GM21515 (cell line): ENCODE results near the gene ZFPM1.
"Not testable (repeated sequence)": the region's sequence is repeated elsewhere in the genome, so short reads cannot be mapped to it uniquely, and the experiment has no call there.

Experiments
- ATAC-seq: cut with Tn5 transposase; IDR thresholded peaks from one replicate; pipeline ENCODE4 v1.9.1; 2021; ENCODE audit not compliant: unreplicated experiment

Gene ZFPM1

DNA sequence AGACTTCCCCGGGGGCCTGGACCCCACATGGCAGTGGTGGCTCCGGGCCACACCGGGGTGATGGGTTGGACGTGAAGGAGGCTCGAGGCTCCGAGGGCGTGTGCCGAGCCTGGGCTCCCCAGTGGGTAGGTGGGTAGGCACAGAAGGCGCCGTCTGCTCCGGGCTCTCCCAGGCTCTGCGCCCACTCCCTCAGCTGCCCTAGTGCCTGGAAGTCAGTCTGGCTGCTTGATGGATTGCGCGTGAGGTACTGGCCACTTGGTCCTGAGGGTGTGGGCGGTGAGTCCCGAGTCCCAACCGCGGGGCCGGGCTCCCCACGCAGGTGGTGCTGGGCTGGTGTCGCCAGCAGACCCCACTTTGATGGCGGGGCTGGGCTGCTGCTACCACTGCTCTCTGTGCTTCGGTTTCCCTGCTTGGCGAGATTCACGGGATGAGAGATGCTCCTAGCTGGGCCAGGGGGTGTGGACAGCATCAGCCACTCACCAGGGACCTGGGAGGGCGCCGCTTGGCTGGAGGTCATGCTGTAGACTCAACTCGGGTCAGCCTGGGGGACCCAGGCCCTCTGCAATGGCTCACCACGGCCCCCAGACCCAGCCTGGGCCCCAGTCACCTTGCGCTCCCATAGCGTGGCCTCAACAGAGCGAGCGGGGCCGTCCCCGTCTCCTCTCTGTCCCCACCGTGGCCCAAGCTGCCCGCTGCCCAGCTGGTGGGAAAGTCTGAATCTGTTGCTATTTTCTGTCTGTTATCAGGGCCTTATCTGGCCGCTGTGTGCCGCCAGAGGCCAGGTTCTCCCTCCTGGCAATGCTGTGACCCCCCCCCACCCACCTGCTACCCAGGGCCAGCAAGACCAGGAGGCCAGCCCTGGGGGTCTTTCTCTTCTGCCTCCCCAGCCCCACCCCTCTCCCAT, 26.1 kb downstream of the ZFPM1 start:
- ATAC-seq: no peak

DNA sequence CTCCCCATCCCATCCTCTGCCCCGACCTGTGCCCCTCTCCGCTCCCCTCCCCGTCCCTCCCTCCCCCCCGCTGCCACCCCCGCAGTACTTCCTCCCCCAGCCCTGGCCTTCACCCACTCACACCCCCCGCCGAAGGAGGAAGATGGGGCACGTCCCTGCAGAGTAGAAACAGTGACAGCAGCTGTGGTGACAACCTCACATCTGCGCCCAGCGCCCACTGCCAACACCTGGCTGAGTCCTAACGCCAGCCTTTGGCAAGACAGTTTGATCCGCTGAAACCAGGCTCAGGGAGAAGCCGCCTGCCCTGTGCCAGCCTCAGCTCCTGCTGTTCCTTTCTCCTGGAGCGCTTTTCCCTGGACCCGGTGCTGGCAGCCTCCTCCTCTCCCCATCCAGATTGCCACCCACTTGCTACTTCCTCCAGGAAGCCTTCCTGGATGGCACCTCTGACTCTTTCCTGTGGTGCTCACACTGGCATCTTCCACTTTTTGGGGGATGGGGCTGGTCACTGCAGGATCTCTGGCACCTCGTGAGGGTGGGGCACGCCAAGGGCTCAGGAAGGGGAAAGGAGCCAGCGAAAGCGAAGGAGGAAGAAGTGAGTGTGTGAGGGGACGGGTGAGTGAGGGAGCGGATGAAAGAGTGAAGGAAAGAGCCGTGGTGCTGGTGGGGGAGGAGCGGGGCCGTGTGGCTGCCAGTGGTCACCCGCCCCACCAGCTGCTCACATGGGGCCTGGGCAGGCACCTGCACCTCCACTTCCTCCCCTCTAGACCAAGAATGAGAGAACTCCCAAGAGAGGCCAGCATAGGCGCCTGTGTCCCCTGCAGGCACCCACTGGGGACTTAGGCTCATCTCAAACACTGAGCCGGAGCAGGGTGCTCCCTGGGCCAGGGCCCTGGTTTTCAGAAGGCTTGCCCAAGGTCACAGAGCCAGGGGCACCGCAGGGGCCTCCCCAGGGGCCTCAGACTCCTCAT, 27.0 kb downstream of the ZFPM1 start:
- no peak for ATAC-seq

DNA sequence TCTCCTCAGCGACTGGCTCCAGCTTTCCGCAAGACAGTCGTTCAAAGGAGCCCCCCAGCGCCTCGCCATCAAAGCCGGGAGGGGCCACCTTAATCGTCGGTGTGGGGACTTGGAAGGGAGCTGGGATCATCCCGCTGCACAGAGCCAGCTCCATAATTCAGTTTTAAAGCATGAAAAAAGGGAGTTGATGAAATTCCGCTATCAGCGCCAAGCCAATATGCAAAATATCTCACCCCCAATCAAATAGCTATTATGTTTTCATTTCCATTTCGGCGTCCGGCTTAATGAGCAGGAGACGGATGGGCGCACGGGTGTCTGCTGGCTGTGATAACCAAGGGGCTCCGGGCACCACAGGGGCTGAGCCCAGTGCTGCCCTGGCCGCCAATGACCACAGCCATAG, 27.7 kb downstream of the ZFPM1 start:
- ATAC-seq: no peak

DNA sequence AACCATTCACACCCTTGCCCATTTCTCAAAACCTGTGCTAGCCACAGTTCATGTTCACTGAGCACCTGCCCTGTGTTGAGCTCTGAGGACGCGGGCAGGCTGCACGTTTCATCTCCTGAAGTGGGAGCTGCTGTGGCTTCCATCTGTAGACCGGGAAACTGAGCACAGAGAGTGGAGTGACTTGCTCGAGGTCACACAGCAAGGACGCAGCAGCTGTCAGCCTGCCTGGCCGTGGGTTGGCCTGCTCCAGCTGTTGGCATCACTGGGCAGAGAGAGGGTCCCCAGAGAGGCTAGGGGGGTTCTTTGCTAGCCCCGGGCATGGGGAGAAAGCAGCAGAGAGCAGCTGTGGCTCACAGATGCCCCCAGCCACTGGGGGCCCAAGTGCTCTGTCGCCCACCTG, 28.8 kb downstream of the ZFPM1 start:
- no peak for ATAC-seq

DNA sequence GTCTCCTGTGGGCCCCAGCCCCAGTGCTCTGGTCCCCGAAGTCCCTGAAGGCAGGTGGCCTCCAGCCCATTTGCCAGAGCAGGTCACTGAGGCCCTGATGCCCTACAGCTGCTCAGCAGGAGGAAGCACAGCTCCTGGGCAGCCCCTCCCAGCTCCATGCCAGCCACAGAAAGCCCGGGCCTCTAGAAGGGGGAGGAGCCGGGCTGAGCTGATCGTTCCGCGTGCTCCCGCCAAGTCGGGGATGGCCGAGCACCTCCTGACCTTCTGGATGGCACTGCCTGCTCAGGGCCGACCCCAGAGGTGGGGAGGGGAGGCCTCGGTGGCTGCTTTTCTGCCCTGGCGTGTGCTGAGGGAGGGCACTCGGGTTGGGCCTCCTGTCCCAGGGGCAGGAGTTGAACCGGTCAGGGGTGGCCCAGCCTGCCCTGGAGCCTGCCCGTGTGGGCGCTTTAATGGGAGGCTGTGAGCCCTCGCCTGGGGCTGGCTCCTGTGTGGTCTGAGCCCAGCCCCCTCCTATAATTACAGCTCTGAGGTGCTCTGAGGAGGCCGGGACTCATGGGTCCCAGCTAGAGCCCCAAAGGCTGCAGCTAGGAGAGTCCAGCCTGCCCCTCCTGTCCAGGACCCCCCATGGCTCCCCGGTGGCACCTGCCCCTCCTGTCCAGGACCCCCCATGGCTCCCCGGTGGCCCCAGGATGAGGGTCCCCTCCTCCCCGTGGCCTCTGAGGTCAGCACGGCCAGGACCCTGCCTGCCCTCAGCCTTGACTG, 29.7 kb downstream of the ZFPM1 start:
- ATAC-seq: no peak

DNA sequence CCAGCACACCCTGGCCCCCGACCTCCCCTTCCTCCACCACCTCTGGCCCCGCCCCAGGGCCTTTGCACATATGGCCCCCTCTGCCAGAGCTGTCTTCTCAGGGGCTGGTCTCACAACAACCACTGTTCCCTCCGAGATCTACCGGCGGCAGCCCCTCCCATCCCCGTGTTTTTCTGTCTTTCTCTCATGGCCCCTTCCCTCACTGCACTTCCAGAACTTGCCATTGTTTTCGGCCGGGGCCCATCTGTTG, 30.2 kb downstream of the ZFPM1 start:
- ATAC-seq: no peak

DNA sequence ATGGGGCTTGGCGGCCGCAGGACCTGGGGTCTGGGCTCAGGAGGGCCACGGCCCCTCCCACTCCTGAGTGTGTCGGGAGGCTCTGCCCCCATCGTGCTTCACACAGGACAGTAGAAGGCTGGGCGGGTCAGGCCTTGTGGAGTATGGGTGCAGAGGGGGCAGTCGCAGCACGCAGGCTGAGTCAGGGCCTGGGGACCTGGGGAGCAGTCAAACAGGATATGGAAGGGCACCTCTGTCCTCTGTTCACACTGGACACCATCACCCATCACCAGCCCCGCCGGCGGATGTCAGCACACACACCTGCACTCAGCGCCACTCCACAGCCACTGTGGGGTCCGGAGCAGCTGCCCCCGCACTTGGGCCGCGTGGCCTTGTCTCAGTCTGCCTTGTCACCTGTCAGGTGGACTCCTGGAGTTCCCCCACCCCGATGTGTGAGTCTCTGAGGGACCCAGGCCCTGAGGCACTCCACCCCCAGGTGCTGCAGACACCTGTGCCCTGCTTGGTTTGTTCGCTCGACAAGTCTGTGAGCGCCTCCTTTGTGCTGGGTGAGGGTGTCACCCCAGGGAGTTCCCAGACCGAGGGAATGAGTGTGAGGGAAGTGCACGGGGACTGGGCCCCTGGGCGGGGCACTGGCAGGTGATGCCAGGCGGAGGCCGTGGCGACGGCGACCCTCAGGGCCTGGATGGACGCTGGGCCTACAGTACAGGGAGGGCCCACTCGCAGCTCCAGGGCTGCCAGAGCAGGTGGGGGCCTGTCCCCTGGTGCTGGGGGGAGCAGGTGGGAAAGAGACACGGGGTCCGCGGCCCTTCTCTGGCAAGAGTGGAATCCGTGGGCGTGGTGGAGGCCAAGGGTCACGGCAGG, 31.7 kb downstream of the ZFPM1 start:
- ATAC-seq: no peak

DNA sequence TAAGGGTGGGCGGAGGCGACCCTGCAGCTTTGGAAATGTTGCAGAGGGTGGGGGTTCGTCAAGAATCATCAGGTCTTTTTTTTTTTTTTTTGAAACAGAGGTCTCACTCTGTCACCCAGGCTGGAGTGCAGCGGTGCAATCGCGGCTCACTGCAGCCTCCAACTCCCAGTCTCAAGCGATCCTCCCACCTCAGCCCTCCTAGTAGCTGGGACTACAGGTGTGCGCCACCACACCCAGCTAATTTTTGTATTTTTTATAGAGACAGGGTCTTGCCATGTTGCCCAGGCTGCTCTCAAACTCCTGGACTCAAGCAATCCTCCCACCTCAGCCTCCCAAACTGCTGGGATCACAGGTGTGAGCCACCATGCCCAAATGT, 32.3 kb downstream of the ZFPM1 start:
- not testable (repeated sequence) for ATAC-seq

DNA sequence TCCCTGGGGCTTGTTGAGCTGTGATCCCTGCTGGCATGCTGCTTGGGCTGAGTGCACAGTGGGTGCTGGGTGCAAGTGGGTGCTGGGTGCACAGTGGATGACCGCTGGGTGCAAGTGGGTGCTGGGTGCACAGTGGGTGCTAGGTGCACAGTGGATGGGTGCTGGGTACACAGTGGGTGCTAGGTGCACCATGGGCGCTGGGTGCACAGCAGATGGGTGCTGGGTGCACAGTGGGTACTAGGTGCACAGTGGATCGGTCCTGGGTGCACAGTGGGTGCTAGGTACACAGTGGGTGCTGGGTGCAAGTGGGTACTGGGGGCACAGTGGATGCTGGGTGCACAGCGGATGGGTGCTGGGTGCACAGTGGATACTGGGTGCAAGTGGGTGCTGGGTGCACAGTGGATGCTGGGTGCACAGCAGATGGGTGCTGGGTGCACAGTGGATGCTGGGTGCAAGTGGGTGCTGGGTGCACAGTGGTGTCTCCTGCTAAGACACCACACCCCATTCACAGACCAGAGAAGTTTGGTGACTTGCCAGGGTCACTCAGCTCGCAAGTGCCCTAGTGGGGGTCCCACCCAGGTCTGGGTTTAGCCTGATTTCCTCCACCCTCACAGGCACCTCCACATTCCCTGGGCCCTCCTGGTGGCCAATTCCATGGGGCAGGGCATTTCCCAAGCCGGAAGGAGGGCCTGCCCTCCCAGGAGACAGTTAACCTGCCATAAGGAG, 33.5 kb downstream of the ZFPM1 start:
- ATAC-seq: no peak

DNA sequence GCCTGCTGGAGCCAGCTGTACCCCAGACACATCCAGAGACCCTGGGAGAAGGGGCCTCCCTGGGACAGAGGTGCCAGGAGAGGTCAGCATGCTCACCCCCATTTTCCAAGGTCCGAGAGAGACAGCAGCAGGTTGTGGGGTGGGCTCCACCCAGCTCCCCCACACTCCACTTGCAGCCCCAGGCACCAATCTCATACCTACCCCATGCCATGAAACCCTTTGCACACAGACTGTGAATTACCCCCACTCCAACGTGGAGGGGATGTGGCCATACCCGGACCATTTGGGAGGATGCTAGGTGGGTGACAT, 34.0 kb downstream of the ZFPM1 start:
- no peak for ATAC-seq

DNA sequence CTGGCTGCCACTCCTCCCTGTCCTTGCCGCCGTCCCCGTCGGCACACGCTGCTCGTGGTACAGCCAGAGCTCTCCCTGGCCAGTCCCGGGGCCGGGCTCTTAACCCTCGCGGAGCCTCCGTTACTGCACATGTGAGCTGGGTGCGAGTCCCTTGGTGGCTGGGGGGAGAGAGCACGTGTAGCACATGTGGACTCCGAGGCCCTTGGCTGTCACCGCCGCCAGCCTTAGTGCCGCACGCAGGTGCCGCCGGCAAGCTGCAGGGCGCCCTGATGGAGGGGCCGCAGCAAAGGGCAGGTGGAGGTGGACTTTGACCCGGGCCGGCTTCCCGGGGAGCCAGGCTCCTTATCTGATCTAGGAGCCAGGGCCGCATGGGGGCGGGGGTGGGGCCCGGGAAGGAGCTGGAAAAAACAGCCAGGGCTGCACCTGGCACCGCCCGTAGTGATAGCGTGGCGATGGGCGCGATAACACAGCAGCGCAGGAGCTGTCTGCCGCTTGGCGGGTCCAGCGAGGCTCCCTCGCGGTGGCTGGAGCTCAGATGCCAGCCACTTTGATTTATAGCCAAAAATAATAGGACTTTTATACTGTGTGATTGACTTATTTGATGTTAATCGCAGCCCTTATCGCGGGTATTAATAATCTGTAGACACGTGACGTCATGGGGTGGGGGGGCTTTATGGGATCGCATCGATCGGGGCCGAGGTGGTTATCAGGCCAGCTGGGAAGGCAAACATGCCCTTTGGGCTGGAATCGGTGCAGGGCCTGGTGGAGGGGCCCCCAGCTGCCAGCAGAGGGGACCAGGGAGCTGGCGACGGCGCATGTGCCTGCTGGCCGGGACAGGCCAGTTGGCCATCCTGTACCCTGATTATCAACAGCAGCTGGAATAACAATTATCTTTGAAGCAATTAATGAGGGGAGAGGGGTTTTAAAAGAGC, 35.1 kb downstream of the ZFPM1 start:
- ATAC-seq: no peak

DNA sequence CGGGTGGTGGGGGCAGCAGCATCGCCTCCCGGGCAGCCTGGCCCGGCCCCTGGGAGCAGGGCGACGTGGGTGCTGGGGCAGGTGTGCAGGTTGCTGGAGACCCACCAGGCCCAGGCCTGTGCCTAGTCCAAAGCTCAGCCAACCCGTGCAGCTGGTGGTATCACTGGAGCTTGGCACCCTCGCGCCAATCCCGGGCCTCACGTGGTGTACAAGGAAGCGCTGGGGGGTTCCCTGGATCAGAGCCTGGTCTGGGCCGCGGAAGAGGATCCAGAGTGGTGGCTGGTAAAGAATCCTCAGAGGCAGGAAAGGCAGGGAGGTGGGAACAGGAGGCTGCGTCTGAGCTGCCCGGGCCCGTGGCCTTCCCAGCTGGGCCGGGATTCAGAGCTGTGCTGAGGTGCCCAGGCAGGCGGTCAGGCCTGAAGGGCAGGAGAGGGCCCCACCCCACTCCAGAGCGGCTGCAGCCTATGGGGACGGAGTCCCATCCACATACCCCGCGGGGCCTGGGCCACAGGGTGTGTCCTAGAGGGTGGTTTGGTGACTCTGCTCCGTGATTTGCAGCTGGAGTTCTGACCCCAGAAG, 36.2 kb downstream of the ZFPM1 start:
- no peak for ATAC-seq

DNA sequence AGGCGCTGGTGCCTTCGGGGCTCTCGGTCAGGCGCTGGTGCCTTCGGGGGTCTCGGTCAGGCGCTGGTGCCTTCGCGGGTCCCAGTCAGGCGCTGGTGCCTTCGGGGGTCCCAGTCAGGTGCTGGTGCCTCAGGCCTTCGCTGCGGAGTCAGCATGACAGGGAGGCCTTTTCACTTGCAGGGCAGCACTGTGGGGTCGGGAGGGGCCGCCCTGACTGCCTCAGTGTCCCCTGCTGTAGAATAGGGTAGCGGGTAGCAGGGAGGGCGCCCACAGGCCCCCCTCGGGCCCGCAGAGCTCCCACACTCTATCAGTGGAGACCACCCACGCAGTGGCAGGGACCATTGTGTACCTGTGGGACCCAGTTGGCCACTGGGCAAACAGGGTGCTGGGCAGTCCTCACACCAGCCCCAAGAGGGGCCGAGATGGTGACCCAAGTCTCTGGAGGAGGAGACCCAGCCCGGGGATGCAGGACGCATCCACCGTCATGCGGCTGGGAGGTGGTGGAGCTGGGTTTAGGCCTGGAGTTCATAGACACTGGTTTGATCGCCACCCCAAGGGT, 38.0 kb downstream of the ZFPM1 start:
- no peak for ATAC-seq

DNA sequence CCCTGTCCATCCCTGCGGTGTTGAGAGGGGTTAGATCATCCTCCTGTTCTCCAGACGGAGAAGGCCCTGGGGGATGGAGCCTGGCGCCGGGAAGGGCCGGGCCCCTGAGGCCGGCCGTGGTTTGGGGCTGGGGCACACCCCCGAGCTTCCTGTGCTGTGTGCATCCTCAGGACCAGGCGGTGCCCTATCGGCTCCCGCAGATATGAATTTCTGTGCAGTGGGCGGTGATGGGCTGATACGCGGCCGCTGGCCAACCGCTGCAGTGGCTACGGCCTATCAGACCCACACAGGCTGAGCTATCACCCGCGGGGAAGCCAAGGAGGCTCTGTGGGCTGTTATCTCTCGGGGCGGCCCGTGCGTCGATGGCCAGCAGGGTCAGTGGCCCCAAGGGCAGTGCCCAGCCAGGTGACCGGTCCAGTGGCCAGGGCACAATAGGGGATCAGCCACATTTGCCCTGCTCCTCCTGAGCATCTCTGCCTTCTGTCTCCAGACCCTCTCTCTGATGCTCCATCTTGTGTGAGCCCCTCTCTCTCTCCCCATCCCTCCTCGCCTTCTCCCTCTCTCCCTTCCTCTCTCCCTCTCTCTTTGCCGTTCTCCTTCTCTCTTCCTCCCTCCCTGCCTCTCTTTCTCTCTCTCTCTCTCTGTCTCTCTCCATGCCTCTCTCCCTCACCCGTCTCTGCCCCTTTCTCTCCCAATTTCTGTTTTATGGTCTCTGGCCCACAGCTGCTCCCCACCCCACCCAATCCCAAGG, 38.7 kb downstream of the ZFPM1 start:
- ATAC-seq: no peak

DNA sequence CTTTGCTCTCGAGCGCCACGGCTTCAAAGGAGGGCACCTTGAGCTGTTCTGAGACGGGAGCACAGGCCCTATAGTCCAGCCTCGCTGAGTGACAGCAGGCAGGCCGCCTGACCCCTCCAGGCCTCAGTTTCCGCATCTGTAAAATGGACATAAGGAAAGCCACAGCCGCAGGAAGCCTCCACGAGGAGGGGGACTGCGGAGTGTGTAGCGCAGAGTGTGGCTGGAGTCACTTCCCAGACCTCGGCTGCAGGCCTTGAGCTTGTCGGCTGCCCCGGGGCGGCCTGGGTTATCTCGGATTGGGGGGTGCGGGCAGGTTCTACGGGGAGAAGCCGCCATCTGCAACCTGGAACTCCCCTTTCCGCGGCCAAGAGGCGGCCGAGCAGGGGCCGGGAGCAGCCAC, 40.8 kb downstream of the ZFPM1 start:
- no peak for ATAC-seq

DNA sequence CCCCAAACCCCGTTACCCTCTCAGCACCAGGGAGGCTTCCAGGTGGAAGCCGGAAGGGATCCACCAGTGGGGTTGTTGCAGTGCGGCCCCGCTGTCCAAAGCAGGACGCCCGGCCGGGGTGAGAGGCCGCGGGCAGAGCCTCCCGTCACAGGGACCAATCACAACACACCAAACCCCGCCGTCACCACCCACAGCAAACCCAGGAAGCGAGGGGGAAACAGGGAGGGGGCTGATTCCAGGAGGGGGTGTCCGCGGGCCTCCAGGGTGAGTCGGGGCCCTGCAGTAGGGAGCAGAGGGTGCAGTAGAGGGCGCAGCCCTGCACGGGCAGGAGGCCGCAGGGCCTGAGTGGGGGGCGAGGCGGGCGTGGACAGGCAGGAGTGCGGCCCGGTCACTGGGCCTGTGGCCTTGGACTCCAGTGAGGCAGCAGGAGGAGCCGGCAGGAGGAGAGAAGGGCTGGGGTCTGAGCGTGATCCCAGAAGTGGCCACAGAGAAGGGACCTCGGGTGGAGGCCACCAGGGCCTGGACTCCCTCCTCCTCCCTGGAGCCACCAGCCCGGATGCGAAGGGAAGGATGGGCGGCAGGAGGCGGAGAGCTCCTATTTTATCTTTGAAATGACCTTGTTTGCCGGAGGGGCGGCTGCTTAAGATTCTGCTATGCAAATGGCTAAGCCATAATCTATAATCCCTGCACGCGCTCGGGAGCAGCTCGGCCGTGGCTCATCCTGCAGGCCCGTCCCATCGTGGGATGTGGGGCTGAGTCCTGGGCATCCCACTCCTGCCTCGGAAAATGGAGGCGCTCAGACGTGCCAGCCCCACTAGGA, 41.5 kb downstream of the ZFPM1 start:
- ATAC-seq: no peak

DNA sequence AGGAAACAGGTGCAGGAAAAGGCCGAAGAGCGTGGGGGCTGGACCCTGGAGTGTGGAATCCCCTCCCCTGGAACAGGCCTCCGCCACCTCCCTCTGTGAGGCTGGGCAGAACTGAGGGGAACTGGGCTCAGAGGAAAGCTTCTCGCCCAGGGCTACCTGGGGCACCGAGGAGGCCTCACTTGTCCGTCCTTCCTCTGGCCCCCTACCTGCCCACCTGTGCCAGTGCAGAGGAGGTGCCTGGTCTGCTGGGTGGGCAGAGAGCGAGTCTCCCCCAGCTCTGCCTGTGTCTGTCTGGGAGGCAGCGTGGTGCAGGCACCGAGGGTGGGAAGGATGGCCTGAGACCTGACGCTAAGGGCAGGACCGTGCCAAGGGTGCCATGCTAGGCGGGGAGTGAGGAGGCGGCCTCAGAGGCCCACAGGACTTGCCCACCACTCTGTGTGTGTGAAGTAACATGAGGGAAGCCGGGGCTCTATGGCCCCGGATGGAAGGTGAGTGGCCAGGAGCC, 42.2 kb downstream of the ZFPM1 start:
- no peak for ATAC-seq
